Measurements from ENCODE around the gene N4BP2L1.

GRCh38 chr13:32473650-32474049 lies 45.7 kb upstream of the N4BP2L1 start:
- TF ChIP-seq JUND (IDR thresholded peaks at IDR 0.05) (no peak), TCF12 (IDR thresholded peaks at IDR 0.05) (no peak), SMC3 (IDR thresholded peaks at IDR 0.05; ENCODE audit: low read depth, low read length) (no peak), CTCF (IDR thresholded peaks at IDR 0.05) (no peak), TAF1 (IDR thresholded peaks at IDR 0.05; ENCODE audit: borderline replicate concordance, low read depth, low read length) (no peak), NFIC (IDR thresholded peaks at IDR 0.05; ENCODE audit: borderline replicate concordance) (no peak), EP300 (IDR thresholded peaks at IDR 0.05; ENCODE audit: borderline replicate concordance in 1 of 2, low read depth in 1 of 2, low read length in 1 of 2) (no peak), POLR2AphosphoS5 (IDR thresholded peaks at IDR 0.05; ENCODE audit: low read depth, low read length) (no peak), SIN3A (IDR thresholded peaks at IDR 0.05; ENCODE audit: borderline replicate concordance, low read depth, low read length) (no peak), EZH2phosphoT487 (IDR thresholded peaks at IDR 0.05; ENCODE audit: borderline replicate concordance, low read depth) (no peak)
- TF ChIP-seq, protein P1, sequence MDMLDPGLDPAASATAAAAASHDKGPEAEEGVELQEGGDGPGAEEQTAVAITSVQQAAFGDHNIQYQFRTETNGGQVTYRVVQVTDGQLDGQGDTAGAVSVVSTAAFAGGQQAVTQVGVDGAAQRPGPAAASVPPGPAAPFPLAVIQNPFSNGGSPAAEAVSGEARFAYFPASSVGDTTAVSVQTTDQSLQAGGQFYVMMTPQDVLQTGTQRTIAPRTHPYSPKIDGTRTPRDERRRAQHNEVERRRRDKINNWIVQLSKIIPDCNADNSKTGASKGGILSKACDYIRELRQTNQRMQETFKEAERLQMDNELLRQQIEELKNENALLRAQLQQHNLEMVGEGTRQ (IDR thresholded peaks at IDR 0.05; ENCODE audit: borderline replicate concordance, low read depth, low read length) = no peak
- TF ChIP-seq, protein P2, sequence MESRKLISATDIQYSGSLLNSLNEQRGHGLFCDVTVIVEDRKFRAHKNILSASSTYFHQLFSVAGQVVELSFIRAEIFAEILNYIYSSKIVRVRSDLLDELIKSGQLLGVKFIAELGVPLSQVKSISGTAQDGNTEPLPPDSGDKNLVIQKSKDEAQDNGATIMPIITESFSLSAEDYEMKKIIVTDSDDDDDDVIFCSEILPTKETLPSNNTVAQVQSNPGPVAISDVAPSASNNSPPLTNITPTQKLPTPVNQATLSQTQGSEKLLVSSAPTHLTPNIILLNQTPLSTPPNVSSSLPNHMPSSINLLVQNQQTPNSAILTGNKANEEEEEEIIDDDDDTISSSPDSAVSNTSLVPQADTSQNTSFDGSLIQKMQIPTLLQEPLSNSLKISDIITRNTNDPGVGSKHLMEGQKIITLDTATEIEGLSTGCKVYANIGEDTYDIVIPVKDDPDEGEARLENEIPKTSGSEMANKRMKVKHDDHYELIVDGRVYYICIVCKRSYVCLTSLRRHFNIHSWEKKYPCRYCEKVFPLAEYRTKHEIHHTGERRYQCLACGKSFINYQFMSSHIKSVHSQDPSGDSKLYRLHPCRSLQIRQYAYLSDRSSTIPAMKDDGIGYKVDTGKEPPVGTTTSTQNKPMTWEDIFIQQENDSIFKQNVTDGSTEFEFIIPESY (IDR thresholded peaks at IDR 0.05; ENCODE audit: borderline replicate concordance, low read depth) = no peak

Data from SK-N-SH (cell line).